CD4-positive, alpha-beta T cell (primary cell): Measurements from ENCODE around the gene MCHR1. TPM values are rescaled to one million over a fixed set of nuclear protein-coding genes. Genes with fewer than 3 reads are reported as not detected.

ENCODE experiments used
- ATAC-seq: fragments of 200-7000 bp; cut with Tn5 transposase; one replicate; pipeline ENCODE4 v1.10.0; 2022; ENCODE audit warnings: mild to moderate bottlenecking; ENCODE audit not compliant: poor library complexity
- CTCF ChIA-PET: fragments of 350-600 bp; sonication (Branson Sonifier 250); formaldehyde crosslinking; loops from one replicate; lab custom pipeline; 2021; ENCODE audit warnings: antibody characterized with exemption, inconsistent platforms; lab: Charles Lee
- POLR2A ChIA-PET: fragments of 350-600 bp; sonication (Branson Sonifier 250); formaldehyde crosslinking; loops from one replicate; lab custom pipeline; 2021; ENCODE audit warnings: antibody characterized with exemption, inconsistent platforms; lab: Charles Lee
- DNase-seq, 14 experiments: peaks; one replicate each; pipeline ENCODE4 v3.0.0-alpha.2; 2013 to 2020; ENCODE audit warnings: mixed read lengths in 2 of 14
- H3K27ac ChIP-seq, 2 donors: one replicate each; pipeline versions ENCODE4 v1.5.1 to v1.7.0; 2013; ENCODE audit warnings: low read length in 2 of 2, low read depth in 1 of 2, mild to moderate bottlenecking in 1 of 2
- H3K27me3 ChIP-seq, 2 experiments: 1 replicate in 1 of 2; 2 replicates in 1 of 2; pipeline versions ENCODE4 v1.6.1 to v1.7.0; 2013; ENCODE audit warnings: low read length in 2 of 2, control low read depth in 1 of 2, mild to moderate bottlenecking in 1 of 2, moderate library complexity in 1 of 2; ENCODE audit not compliant: insufficient read depth in 2 of 2, control insufficient read depth in 1 of 2
- H3K36me3 ChIP-seq: one replicate; pipeline ENCODE4 v1.6.1; 2013; ENCODE audit warnings: low read length, control low read depth; ENCODE audit not compliant: insufficient read depth
- H3K4me1 ChIP-seq: one replicate; pipeline ENCODE4 v1.6.1; 2013; ENCODE audit warnings: low read length, control low read depth; ENCODE audit not compliant: insufficient read depth
- H3K4me3 ChIP-seq: one replicate; pipeline ENCODE4 v1.5.1; 2013; ENCODE audit warnings: mild to moderate bottlenecking, low read length, moderate library complexity
- H3K9me3 ChIP-seq, 2 experiments: 1 replicate in 1 of 2; 2 replicates in 1 of 2; pipeline versions ENCODE4 v1.6.1 to v1.7.0; 2013; ENCODE audit warnings: low read length in 2 of 2, mild to moderate bottlenecking in 2 of 2, control low read depth in 1 of 2, moderate library complexity in 1 of 2; ENCODE audit not compliant: control insufficient read depth in 1 of 2, insufficient read depth in 1 of 2
- H3K27ac Mint-ChIP-seq: one replicate; pipeline ENCODE4 v1.8.0; 2020; ENCODE audit warnings: mixed read lengths
- H3K27me3 Mint-ChIP-seq: one replicate; pipeline ENCODE4 v1.8.0; 2021; ENCODE audit warnings: mixed read lengths
- H3K36me3 Mint-ChIP-seq: one replicate; pipeline ENCODE4 v1.8.0; 2021; ENCODE audit warnings: low read depth, mixed read lengths
- H3K4me1 Mint-ChIP-seq: one replicate; pipeline ENCODE4 v1.8.0; 2021; ENCODE audit warnings: low read depth, mixed read lengths
- H3K4me3 Mint-ChIP-seq: one replicate; pipeline ENCODE4 v1.8.0; 2020; ENCODE audit warnings: mild to moderate bottlenecking, mixed read lengths
- H3K9me3 Mint-ChIP-seq: one replicate; pipeline ENCODE4 v1.8.0; 2020; ENCODE audit warnings: mixed read lengths
- CTCF ChIP-seq: fragments of 200-600 bp; IDR thresholded peaks from one replicate; pipeline ENCODE4 v1.8.0; 2022; ENCODE audit warnings: antibody characterized with exemption, mild to moderate bottlenecking
- intact Hi-C, 2 experiments: fragments of 100-400 bp; cut with DNase I in 1 of 2; cut with micrococcal nuclease in 1 of 2; formaldehyde crosslinking; loops; one replicate each; pipeline versions ENCODE4 v1.15.1 to v1.9.0; 2023 to 2025; cut with DNase I, micrococcal nuclease
- total RNA-seq, 174 experiments: library from RNA in 2 of 174; stranded (reverse) in 2 of 174; gene quantifications; one replicate each; pipeline ENCODE4 v1.2.3 and lab custom pipeline; 2021 to 2026

MCHR1 gene
- total RNA-seq, 2 experiments from 2014 or later = not detected

GRCh38 chr22:40634119-40634903 is 45.0 kb upstream of the MCHR1 start:
- ATAC-seq (no peak), DNase-seq (no peak)
- Histone ChIP-seq H3K4me1 (peaks cover 38% of the 10 kb centered on the region), H3K9me3 (no peaks in the 10 kb centered on the region), H3K36me3 (no peaks in the 10 kb centered on the region), H3K27ac (no peak overlapping the region), H3K27me3 (no peaks in the 10 kb centered on the region), H3K4me3 (no peak overlapping the region)
- peaks cover 63% of the 10 kb centered on the region for H3K4me1 Mint-ChIP-seq
- ChIA-PET POLR2A (interaction anchor here (1.0 to 6.6 kb wide), 4 partner anchors 8 to 110 kb away, joined by 3 to 72 read pairs (median 4); no protein-coding TSS in a partner anchor), CTCF (interaction anchor here (0.8 to 2.5 kb wide), 4 partner anchors 100 to 147 kb away, joined by 3 to 10 read pairs (median 3); no protein-coding TSS in a partner anchor)
- intact Hi-C loops = no loop called here
- H3K4me3 Mint-ChIP-seq = peak overlapping the region; percentile 94
- no peaks in the 10 kb centered on the region for H3K27me3 Mint-ChIP-seq
- no peaks in the 10 kb centered on the region for H3K9me3 Mint-ChIP-seq
- no peak for TF ChIP-seq CTCF
- H3K27ac Mint-ChIP-seq = no peak overlapping the region
- peaks cover 10% of the 10 kb centered on the region for H3K36me3 Mint-ChIP-seq

- H3K4me3 ChIP-seq = peak overlapping the region; percentile 96
- Mint-ChIP-seq H3K27me3 (no peaks in the 10 kb centered on the region), H3K27ac (peak overlapping the region; percentile 85), H3K36me3 (peaks cover 10% of the 10 kb centered on the region), H3K9me3 (no peaks in the 10 kb centered on the region), H3K4me3 (peak overlapping the region; percentile 94), H3K4me1 (peaks cover 61% of the 10 kb centered on the region)
- peaks cover 38% of the 10 kb centered on the region for H3K4me1 ChIP-seq
- intact Hi-C loops = loop anchor here in 1 of 2 experiments (5.0 kb wide), 4 partner anchors 268 to 1103 kb away; partner anchors contain the start of genes RPS19BP1 and TNRC6B
- CTCF ChIA-PET = interaction anchor here (1.1 to 2.5 kb wide), 2 partner anchors 110 to 148 kb away, joined by 3 to 10 read pairs; no protein-coding TSS in a partner anchor
- H3K27me3 ChIP-seq = no peaks in the 10 kb centered on the region
- H3K9me3 ChIP-seq = no peaks in the 10 kb centered on the region
- no peak overlapping the region for H3K27ac ChIP-seq
- POLR2A ChIA-PET = interaction anchor here (2.1 to 6.6 kb wide), 3 partner anchors 8 to 103 kb away, joined by 9 to 72 read pairs (median 16); no protein-coding TSS in a partner anchor
- ATAC-seq (no peak), DNase-seq (no peak)
- no peak for TF ChIP-seq CTCF
- no peaks in the 10 kb centered on the region for H3K36me3 ChIP-seq
Measured at GRCh38 chr22:40635043-40635939, 44.0 kb upstream of the MCHR1 start.

- intact Hi-C loops = loop anchor here (1.0 to 5.0 kb wide), 6 partner anchors 183 to 1104 kb away; partner anchors contain the start of genes TNRC6B (in 2 of the 2), RPS19BP1 (in 1 of the 2) and SLC25A17 (in 1 of the 2)
- no peak for ATAC-seq
- Mint-ChIP-seq H3K27ac (peak overlapping the region; percentile 85), H3K36me3 (peaks cover 10% of the 10 kb centered on the region), H3K4me3 (peak overlapping the region; percentile 94), H3K27me3 (no peaks in the 10 kb centered on the region), H3K4me1 (peaks cover 54% of the 10 kb centered on the region), H3K9me3 (no peaks in the 10 kb centered on the region)
- no peak for TF ChIP-seq CTCF
- ChIA-PET CTCF (interaction anchor here (1.3 to 2.9 kb wide), 4 partner anchors 10 to 199 kb away, joined by 4 to 15 read pairs (median 6); no protein-coding TSS in a partner anchor), POLR2A (interaction anchor here (1.0 to 6.6 kb wide), 15 partner anchors 8 to 746 kb away, joined by 3 to 72 read pairs (median 5); partner anchors contain the start of genes EP300, TEF and TNRC6B)
- Histone ChIP-seq H3K36me3 (no peaks in the 10 kb centered on the region), H3K4me3 (peak overlapping the region; percentile 96), H3K9me3 (no peaks in the 10 kb centered on the region), H3K4me1 (peaks cover 38% of the 10 kb centered on the region), H3K27ac (peak overlapping the region in 1 of 2 donors; percentile 88), H3K27me3 (no peaks in the 10 kb centered on the region)
- peak in 1 of 14 experiments; percentile 6 for DNase-seq
Measured at GRCh38 chr22:40635940-40636379, 43.3 kb upstream of the MCHR1 start.
